Activated CD8-positive, alpha-beta memory T cell treated with anti-CD3 and anti-CD28 coated beads, Interleukin-2, amount 10 ng/mL, durations not matched to agents 7 days and 5 days (primary cell): ENCODE measurements around the gene PLCH2. TPM values are rescaled to one million over a fixed set of nuclear protein-coding genes. Genes with fewer than 3 reads are reported as not detected.

Experiments
- ATAC-seq: fragments of 150-1000 bp; cut with Tn5 transposase; one replicate; pipeline ENCODE4 v1.10.0; 2021; ENCODE audit warnings: moderate library complexity
- CTCF ChIA-PET: fragments of 350-600 bp; sonication (Branson Sonifier 250); formaldehyde crosslinking; loops from one replicate; lab custom pipeline; 2021; ENCODE audit warnings: antibody characterized with exemption; lab: Charles Lee
- DNase-seq: peaks from one replicate; pipeline ENCODE4 v3.0.0-alpha.2; 2020
- H3K27ac Mint-ChIP-seq: one replicate; pipeline ENCODE4 v1.8.0; 2021; ENCODE audit warnings: mild to moderate bottlenecking, mixed read lengths
- H3K27me3 Mint-ChIP-seq: one replicate; pipeline ENCODE4 v1.8.0; 2021; ENCODE audit warnings: mixed read lengths
- H3K36me3 Mint-ChIP-seq: one replicate; pipeline ENCODE4 v1.8.0; 2021; ENCODE audit warnings: mild to moderate bottlenecking, mixed read lengths
- H3K4me1 Mint-ChIP-seq: one replicate; pipeline ENCODE4 v1.8.0; 2021; ENCODE audit warnings: mixed read lengths
- H3K4me3 Mint-ChIP-seq: one replicate; pipeline ENCODE4 v1.8.0; 2021; ENCODE audit warnings: mild to moderate bottlenecking, moderate library complexity, mixed read lengths
- H3K9me3 Mint-ChIP-seq: one replicate; pipeline ENCODE4 v1.8.0; 2022; ENCODE audit warnings: low read depth, mixed read lengths
- total RNA-seq, 2 experiments: library from RNA; stranded (reverse); gene quantifications; one replicate each; pipeline ENCODE4 v1.2.3, GENCODE V29; 2021

Gene PLCH2
- total RNA-seq, 2 experiments from 2014 or later = 6.5 to 13.5 TPM

DNA sequence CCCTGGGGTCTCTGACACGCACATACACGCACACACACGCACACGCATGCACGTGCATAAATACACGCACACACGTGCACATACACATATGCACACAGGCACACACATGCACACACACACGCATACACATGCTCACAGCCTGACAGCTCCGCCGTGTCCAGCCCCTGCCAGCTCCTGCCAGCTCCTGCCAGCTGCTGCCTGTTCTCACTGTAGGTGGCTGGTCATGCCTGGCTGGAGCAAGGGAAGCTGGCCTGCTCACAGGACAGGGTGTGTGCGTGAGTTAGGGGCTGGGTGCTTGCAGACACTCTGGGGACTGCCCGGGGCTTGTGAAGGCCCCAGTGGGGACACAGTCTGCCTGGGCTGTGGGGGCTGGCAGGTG lies 4.9 kb downstream of the PLCH2 start:
- Mint-ChIP-seq H3K9me3 (no peaks in the 10 kb centered on the region), H3K36me3 (no peaks in the 10 kb centered on the region), H3K4me3 (no peak overlapping the region), H3K27ac (no peak overlapping the region), H3K4me1 (no peaks in the 10 kb centered on the region), H3K27me3 (no peaks in the 10 kb centered on the region)
- no peak for DNase-seq
- CTCF ChIA-PET = no interaction called here
- no peak for ATAC-seq

GRCh38 chr1:2481885-2482284 lies 5.8 kb downstream of the PLCH2 start:
- CTCF ChIA-PET = no interaction called here
- H3K4me3 Mint-ChIP-seq = no peak overlapping the region
- ATAC-seq = no peak
- H3K27ac Mint-ChIP-seq = no peak overlapping the region
- H3K36me3 Mint-ChIP-seq = no peaks in the 10 kb centered on the region
- no peaks in the 10 kb centered on the region for H3K9me3 Mint-ChIP-seq
- DNase-seq = no peak
- H3K27me3 Mint-ChIP-seq = no peaks in the 10 kb centered on the region
- H3K4me1 Mint-ChIP-seq = no peaks in the 10 kb centered on the region

GRCh38 chr1:2482588-2482987 lies 6.5 kb downstream of the PLCH2 start:
- DNase-seq (no peak), ATAC-seq (no peak)
- Mint-ChIP-seq H3K36me3 (no peaks in the 10 kb centered on the region), H3K27ac (no peak overlapping the region), H3K4me1 (no peaks in the 10 kb centered on the region), H3K9me3 (no peaks in the 10 kb centered on the region), H3K27me3 (no peaks in the 10 kb centered on the region), H3K4me3 (no peak overlapping the region)
- CTCF ChIA-PET = no interaction called here

GRCh38 chr1:2483026-2483425 lies 6.9 kb downstream of the PLCH2 start:
- H3K4me3 Mint-ChIP-seq = no peak overlapping the region
- DNase-seq (no peak), ATAC-seq (no peak)
- no peaks in the 10 kb centered on the region for H3K4me1 Mint-ChIP-seq
- CTCF ChIA-PET = no interaction called here
- no peak overlapping the region for H3K27ac Mint-ChIP-seq
- peaks cover 1% of the 10 kb centered on the region for H3K36me3 Mint-ChIP-seq
- H3K27me3 Mint-ChIP-seq = no peaks in the 10 kb centered on the region
- no peaks in the 10 kb centered on the region for H3K9me3 Mint-ChIP-seq

DNA sequence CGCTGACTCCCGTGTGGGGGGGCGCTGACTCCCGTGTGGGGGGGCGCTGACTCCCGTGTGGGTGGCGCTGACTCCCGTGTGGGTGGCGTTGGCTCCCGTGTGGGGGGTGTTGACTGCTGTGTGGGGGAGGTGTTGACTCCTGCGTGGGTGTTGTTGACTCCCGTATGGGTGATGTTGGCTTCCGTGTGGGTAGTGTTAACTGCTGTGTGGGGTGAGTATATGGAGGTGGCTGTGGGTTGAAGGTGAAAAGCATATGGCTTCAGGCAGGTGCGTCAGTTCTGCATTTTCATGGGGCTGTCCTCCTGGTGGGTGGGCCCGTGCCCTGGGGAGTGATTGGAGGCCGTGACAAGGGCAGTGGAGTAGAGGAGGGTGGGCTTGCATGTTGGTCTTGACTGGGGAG lies 7.9 kb downstream of the PLCH2 start:
- H3K9me3 Mint-ChIP-seq = peaks cover 7% of the 10 kb centered on the region
- CTCF ChIA-PET = no interaction called here
- DNase-seq (no peak), ATAC-seq (no peak)
- peaks cover 1% of the 10 kb centered on the region for H3K36me3 Mint-ChIP-seq
- no peak overlapping the region for H3K4me3 Mint-ChIP-seq
- no peaks in the 10 kb centered on the region for H3K27me3 Mint-ChIP-seq
- no peaks in the 10 kb centered on the region for H3K4me1 Mint-ChIP-seq
- no peak overlapping the region for H3K27ac Mint-ChIP-seq

GRCh38 chr1:2486041-2486440 lies 10.0 kb downstream of the PLCH2 start:
- CTCF ChIA-PET = no interaction called here
- peaks cover 9% of the 10 kb centered on the region for H3K9me3 Mint-ChIP-seq
- ATAC-seq (no peak), DNase-seq (no peak)
- H3K4me3 Mint-ChIP-seq = no peak overlapping the region
- H3K4me1 Mint-ChIP-seq = no peaks in the 10 kb centered on the region
- no peaks in the 10 kb centered on the region for H3K27me3 Mint-ChIP-seq
- H3K36me3 Mint-ChIP-seq = peaks cover 1% of the 10 kb centered on the region
- no peak overlapping the region for H3K27ac Mint-ChIP-seq

DNA sequence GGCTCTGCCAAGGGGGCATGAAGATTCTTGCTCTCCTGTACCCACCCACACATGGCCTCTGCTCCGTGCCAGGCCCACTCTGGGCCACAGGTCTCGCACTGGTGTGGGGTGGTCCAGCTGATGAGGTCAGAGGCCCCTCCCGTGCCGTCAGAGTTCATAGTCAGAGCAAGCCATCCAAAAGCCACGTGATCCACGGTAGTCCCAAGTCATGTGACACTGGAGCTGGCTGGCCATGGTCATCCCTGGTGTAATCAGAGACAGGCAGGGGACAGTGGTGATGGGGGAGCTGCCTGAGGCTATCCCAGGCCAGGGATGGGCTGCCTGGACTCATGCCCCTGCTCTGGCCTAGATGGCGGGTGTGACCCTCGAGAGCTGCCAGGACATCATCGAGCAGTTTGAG lies 10.5 kb downstream of the PLCH2 start:
- no peaks in the 10 kb centered on the region for H3K4me1 Mint-ChIP-seq
- no peaks in the 10 kb centered on the region for H3K27me3 Mint-ChIP-seq
- H3K9me3 Mint-ChIP-seq = peaks cover 9% of the 10 kb centered on the region
- H3K36me3 Mint-ChIP-seq = peaks cover 1% of the 10 kb centered on the region
- DNase-seq (no peak), ATAC-seq (no peak)
- no peak overlapping the region for H3K4me3 Mint-ChIP-seq
- CTCF ChIA-PET = no interaction called here
- H3K27ac Mint-ChIP-seq = no peak overlapping the region

GRCh38 chr1:2488688-2489087 lies 12.6 kb downstream of the PLCH2 start:
- peaks cover 2% of the 10 kb centered on the region for H3K4me1 Mint-ChIP-seq
- H3K27ac Mint-ChIP-seq = no peak overlapping the region
- H3K4me3 Mint-ChIP-seq = no peak overlapping the region
- CTCF ChIA-PET = interaction anchor here (2.1 kb wide), 1 partner anchor 43 kb away, joined by 5 read pairs; no protein-coding TSS in a partner anchor
- H3K36me3 Mint-ChIP-seq = peaks cover 1% of the 10 kb centered on the region
- no peak for ATAC-seq
- DNase-seq = no peak
- H3K27me3 Mint-ChIP-seq = no peaks in the 10 kb centered on the region
- H3K9me3 Mint-ChIP-seq = peaks cover 9% of the 10 kb centered on the region

DNA sequence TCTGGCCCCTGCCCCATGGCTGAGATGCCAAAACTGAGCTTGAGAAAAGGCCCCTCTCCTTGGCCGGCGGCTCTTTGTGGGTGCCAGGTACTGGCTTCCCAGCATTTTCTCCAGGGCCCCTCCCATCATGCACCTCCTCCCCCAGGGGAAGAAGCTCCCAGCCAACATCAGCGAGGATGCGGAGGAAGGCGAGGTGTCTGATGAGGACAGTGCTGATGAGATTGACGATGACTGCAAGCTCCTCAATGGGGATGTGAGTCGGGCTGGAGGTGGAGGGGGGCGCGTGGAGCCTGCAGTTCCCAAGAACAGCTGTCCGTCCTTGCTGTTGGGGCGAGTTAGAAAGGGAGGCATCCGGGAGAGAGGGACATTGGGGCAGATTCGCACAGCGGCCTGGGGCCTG lies 13.5 kb downstream of the PLCH2 start:
- Mint-ChIP-seq H3K9me3 (peaks cover 9% of the 10 kb centered on the region), H3K4me1 (peaks cover 9% of the 10 kb centered on the region), H3K4me3 (no peak overlapping the region), H3K36me3 (peaks cover 1% of the 10 kb centered on the region), H3K27me3 (no peaks in the 10 kb centered on the region), H3K27ac (no peak overlapping the region)
- no peak for DNase-seq
- no peak for ATAC-seq
- CTCF ChIA-PET = interaction anchor here (2.1 kb wide), 1 partner anchor 42 kb away, joined by 5 read pairs; no protein-coding TSS in a partner anchor

DNA sequence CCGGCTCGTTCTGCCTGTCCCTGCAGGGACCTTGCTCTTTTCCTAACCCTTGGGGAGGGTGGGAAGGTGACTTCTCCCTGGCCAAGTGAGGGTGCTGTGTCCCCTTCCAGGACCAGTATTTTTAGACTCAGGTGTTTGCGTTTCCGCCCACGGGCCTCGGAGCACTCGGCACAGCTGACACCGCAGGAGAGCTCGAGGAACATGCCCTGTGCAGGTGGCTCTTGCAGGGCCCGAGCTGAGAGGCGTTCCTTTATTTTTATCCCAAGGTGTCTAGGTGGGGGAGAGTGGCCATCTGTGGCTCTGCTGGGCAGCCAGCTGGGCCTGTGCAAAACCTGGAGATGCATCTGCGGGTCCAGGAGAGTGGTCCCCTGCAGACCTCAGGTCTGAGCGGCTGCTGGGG lies 16.0 kb downstream of the PLCH2 start:
- ATAC-seq (no peak), DNase-seq (no peak)
- Mint-ChIP-seq H3K27ac (no peak overlapping the region), H3K4me3 (no peak overlapping the region), H3K36me3 (peaks cover 1% of the 10 kb centered on the region), H3K9me3 (peaks cover 9% of the 10 kb centered on the region), H3K4me1 (peaks cover 18% of the 10 kb centered on the region), H3K27me3 (no peaks in the 10 kb centered on the region)
- CTCF ChIA-PET = no interaction called here

GRCh38 chr1:2493218-2493617 lies 17.1 kb downstream of the PLCH2 start:
- no peak overlapping the region for H3K4me3 Mint-ChIP-seq
- H3K36me3 Mint-ChIP-seq = no peaks in the 10 kb centered on the region
- no peak for ATAC-seq
- peaks cover 18% of the 10 kb centered on the region for H3K4me1 Mint-ChIP-seq
- H3K27me3 Mint-ChIP-seq = no peaks in the 10 kb centered on the region
- peaks cover 9% of the 10 kb centered on the region for H3K9me3 Mint-ChIP-seq
- no peak overlapping the region for H3K27ac Mint-ChIP-seq
- CTCF ChIA-PET = interaction anchor here (1.6 kb wide), 1 partner anchor 102 kb away, joined by 3 read pairs; the partner anchor contains the start of genes MORN1 and RER1
- no peak for DNase-seq

DNA sequence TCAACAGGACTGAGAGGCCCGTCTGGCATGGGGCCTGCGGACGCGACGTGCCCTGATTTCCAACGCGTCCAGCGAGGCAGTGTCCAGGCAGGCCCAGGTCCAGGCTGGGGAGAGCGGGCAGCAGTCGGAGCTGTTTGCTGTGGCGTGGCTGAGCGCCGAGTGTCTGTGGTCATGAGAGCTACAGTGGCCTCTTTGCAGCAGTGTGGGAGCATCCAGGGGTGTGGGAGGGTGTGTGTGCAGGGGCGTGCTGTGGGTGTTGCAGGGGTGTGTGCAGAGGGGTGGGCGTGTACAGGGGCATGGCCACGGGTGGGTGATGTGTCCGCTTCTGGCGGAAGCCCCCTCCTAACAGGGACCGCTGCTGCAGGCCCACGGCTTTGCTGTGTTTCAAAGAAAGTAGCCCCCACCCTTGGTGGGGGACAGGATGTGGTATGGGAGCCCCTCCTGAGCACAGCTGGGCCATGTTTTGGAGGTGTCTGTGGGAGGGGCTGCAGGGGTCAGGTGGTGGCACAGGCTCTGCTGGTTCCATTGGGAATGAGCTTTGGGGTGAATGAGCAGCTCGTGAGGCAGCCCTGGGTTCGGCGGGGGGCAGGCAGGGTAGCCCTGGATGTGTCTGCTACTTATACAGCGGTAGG lies 17.7 kb downstream of the PLCH2 start:
- H3K27ac Mint-ChIP-seq = peak overlapping the region; percentile 15
- H3K9me3 Mint-ChIP-seq = peaks cover 4% of the 10 kb centered on the region
- no peaks in the 10 kb centered on the region for H3K27me3 Mint-ChIP-seq
- H3K36me3 Mint-ChIP-seq = no peaks in the 10 kb centered on the region
- H3K4me1 Mint-ChIP-seq = peaks cover 18% of the 10 kb centered on the region
- no peak overlapping the region for H3K4me3 Mint-ChIP-seq
- no peak for ATAC-seq
- CTCF ChIA-PET = interaction anchor here (0.9 to 1.6 kb wide), 3 partner anchors 30 to 102 kb away, joined by 3 read pairs; partner anchors contain the start of genes MORN1 and RER1
- no peak for DNase-seq

- DNase-seq (no peak), ATAC-seq (no peak)
- CTCF ChIA-PET = interaction anchor here (0.9 to 1.6 kb wide), 3 partner anchors 29 to 103 kb away, joined by 3 read pairs; partner anchors contain the start of genes MORN1 and RER1
- Mint-ChIP-seq H3K27ac (no peak overlapping the region), H3K4me1 (peaks cover 21% of the 10 kb centered on the region), H3K4me3 (no peak overlapping the region), H3K36me3 (no peaks in the 10 kb centered on the region), H3K9me3 (no peaks in the 10 kb centered on the region), H3K27me3 (no peaks in the 10 kb centered on the region)
Observed at GRCh38 chr1:2494323-2494693, 18.2 kb downstream of the PLCH2 start.

- no peaks in the 10 kb centered on the region for H3K36me3 Mint-ChIP-seq
- CTCF ChIA-PET = interaction anchor here (1.1 kb wide), 1 partner anchor 53 kb away, joined by 3 read pairs; no protein-coding TSS in a partner anchor
- no peak overlapping the region for H3K4me3 Mint-ChIP-seq
- H3K4me1 Mint-ChIP-seq = peaks cover 27% of the 10 kb centered on the region
- no peak overlapping the region for H3K27ac Mint-ChIP-seq
- H3K27me3 Mint-ChIP-seq = no peaks in the 10 kb centered on the region
- H3K9me3 Mint-ChIP-seq = no peaks in the 10 kb centered on the region
- no peak for DNase-seq
- ATAC-seq = no peak
Observed at GRCh38 chr1:2495026-2495425, 18.9 kb downstream of the PLCH2 start.
